ENCODE measurements around the gene ADCY9.

Gene ADCY9

GRCh38 chr16:3974751-3975150 is 141.5 kb downstream of the ADCY9 start:
- Histone ChIP-seq H3K4me2 (ENCODE audit: low read length, poor library complexity, severe bottlenecking) (no peak overlapping the region), H2BK15ac (ENCODE audit: low read depth, poor library complexity, severe bottlenecking) (no peak overlapping the region), H3K4me1 (ENCODE audit: control insufficient read depth, insufficient read depth, low read depth, low read length) (peaks cover 10% of the 10 kb centered on the region), H2AK5ac (ENCODE audit: low read length, severe bottlenecking) (no peak overlapping the region), H3K27ac (ENCODE audit: low read length, poor library complexity, severe bottlenecking) (no peak overlapping the region), H4K91ac (ENCODE audit: low read length) (no peak overlapping the region), H3K79me1 (replicated peaks; ENCODE audit: low read length, poor library complexity, severe bottlenecking) (no peaks in the 10 kb centered on the region), H3K23ac (ENCODE audit: low read length in 2 of 2) (no peak overlapping the region), H3K14ac (ENCODE audit: low read length in 2 of 2) (no peak overlapping the region), H4K8ac (ENCODE audit: low read length) (no peak overlapping the region), H2AFZ (ENCODE audit: low read depth, low read length) (no peak overlapping the region), H3K27me3 (ENCODE audit: control insufficient read depth in 1 of 2, insufficient read depth in 1 of 2, low read length in 2 of 2) (no peaks in the 10 kb centered on the region), H3K4ac (ENCODE audit: low read depth in 1 of 2, low read length in 2 of 2) (no peak overlapping the region), H2BK12ac (ENCODE audit: low read length in 2 of 2) (no peak overlapping the region), H3K9me3 (ENCODE audit: control insufficient read depth, low read length) (no peaks in the 10 kb centered on the region), H2BK120ac (ENCODE audit: low read depth, low read length) (no peak overlapping the region), H3K18ac (ENCODE audit: low read depth in 1 of 2, low read length in 2 of 2) (no peak overlapping the region), H3K4me3 (ENCODE audit: insufficient read depth in 1 of 2, low read depth in 1 of 2, low read length in 2 of 2) (no peak overlapping the region), H3K9ac (ENCODE audit: low read length) (no peak overlapping the region), H2BK5ac (ENCODE audit: low read depth, low read length, poor library complexity, severe bottlenecking) (no peak overlapping the region), H3K36me3 (ENCODE audit: control insufficient read depth in 1 of 2, insufficient read depth in 2 of 2, low read depth in 1 of 2, low read length in 2 of 2) (peaks cover 15 to 58% of the 10 kb centered on the region in 2 experiments)
- 92% methylated on average over 8 of the region's 8 CpGs for WGBS
- DNase-seq = no peak

- H3K9ac ChIP-seq (ENCODE audit: low read length) = no peak overlapping the region
- H2BK5ac ChIP-seq (ENCODE audit: low read depth, low read length, poor library complexity, severe bottlenecking) = no peak overlapping the region
- no peak overlapping the region for H2BK15ac ChIP-seq (ENCODE audit: low read depth, poor library complexity, severe bottlenecking)
- peak overlapping the region in 1 of 2 experiments; percentile 40 for H3K23ac ChIP-seq (ENCODE audit: low read length in 2 of 2)
- H4K91ac ChIP-seq (ENCODE audit: low read length) = no peak overlapping the region
- no peak overlapping the region for H2AFZ ChIP-seq (ENCODE audit: low read depth, low read length)
- no peak overlapping the region for H4K8ac ChIP-seq (ENCODE audit: low read length)
- no peak overlapping the region for H2AK5ac ChIP-seq (ENCODE audit: low read length, severe bottlenecking)
- H3K4ac ChIP-seq (ENCODE audit: low read depth in 1 of 2, low read length in 2 of 2) = no peak overlapping the region
- peak overlapping the region; percentile 18 to 48 for H3K18ac ChIP-seq (ENCODE audit: low read depth in 1 of 2, low read length in 2 of 2)
- DNase-seq = no peak
- peaks cover 8% of the 10 kb centered on the region for H3K4me1 ChIP-seq (ENCODE audit: control insufficient read depth, insufficient read depth, low read depth, low read length)
- no peak overlapping the region for H3K27ac ChIP-seq (ENCODE audit: low read length, poor library complexity, severe bottlenecking)
- H3K79me1 ChIP-seq (replicated peaks; ENCODE audit: low read length, poor library complexity, severe bottlenecking) = no peaks in the 10 kb centered on the region
- 72% methylated on average over 7 of the region's 8 CpGs for WGBS
- no peaks in the 10 kb centered on the region for H3K27me3 ChIP-seq (ENCODE audit: control insufficient read depth in 1 of 2, insufficient read depth in 1 of 2, low read length in 2 of 2)
- peak overlapping the region in 1 of 2 experiments; percentile 56 for H2BK12ac ChIP-seq (ENCODE audit: low read length in 2 of 2)
- no peak overlapping the region for H2BK120ac ChIP-seq (ENCODE audit: low read depth, low read length)
- H3K36me3 ChIP-seq (ENCODE audit: control insufficient read depth in 1 of 2, insufficient read depth in 2 of 2, low read depth in 1 of 2, low read length in 2 of 2) = peaks cover 3 to 33% of the 10 kb centered on the region in 2 experiments
- no peak overlapping the region for H3K4me2 ChIP-seq (ENCODE audit: low read length, poor library complexity, severe bottlenecking)
- no peak overlapping the region for H3K4me3 ChIP-seq (ENCODE audit: insufficient read depth in 1 of 2, low read depth in 1 of 2, low read length in 2 of 2)
- H3K9me3 ChIP-seq (ENCODE audit: control insufficient read depth, low read length) = no peaks in the 10 kb centered on the region
- no peak overlapping the region for H3K14ac ChIP-seq (ENCODE audit: low read length in 2 of 2)
Measured at GRCh38 chr16:3971706-3972105, 144.5 kb downstream of the ADCY9 start.

- no peak overlapping the region for H3K4me3 ChIP-seq (ENCODE audit: insufficient read depth in 1 of 2, low read depth in 1 of 2, low read length in 2 of 2)
- H3K23ac ChIP-seq (ENCODE audit: low read length in 2 of 2) = no peak overlapping the region
- H4K8ac ChIP-seq (ENCODE audit: low read length) = no peak overlapping the region
- no peaks in the 10 kb centered on the region for H3K27me3 ChIP-seq (ENCODE audit: control insufficient read depth in 1 of 2, insufficient read depth in 1 of 2, low read length in 2 of 2)
- H2BK120ac ChIP-seq (ENCODE audit: low read depth, low read length) = no peak overlapping the region
- H2AK5ac ChIP-seq (ENCODE audit: low read length, severe bottlenecking) = no peak overlapping the region
- H2BK12ac ChIP-seq (ENCODE audit: low read length in 2 of 2) = no peak overlapping the region
- H3K9me3 ChIP-seq (ENCODE audit: control insufficient read depth, low read length) = no peaks in the 10 kb centered on the region
- H2BK15ac ChIP-seq (ENCODE audit: low read depth, poor library complexity, severe bottlenecking) = no peak overlapping the region
- no peak overlapping the region for H2AFZ ChIP-seq (ENCODE audit: low read depth, low read length)
- H3K14ac ChIP-seq (ENCODE audit: low read length in 2 of 2) = no peak overlapping the region
- H3K4me2 ChIP-seq (ENCODE audit: low read length, poor library complexity, severe bottlenecking) = no peak overlapping the region
- no peak overlapping the region for H3K4ac ChIP-seq (ENCODE audit: low read depth in 1 of 2, low read length in 2 of 2)
- no peak overlapping the region for H2BK5ac ChIP-seq (ENCODE audit: low read depth, low read length, poor library complexity, severe bottlenecking)
- H3K79me1 ChIP-seq (replicated peaks; ENCODE audit: low read length, poor library complexity, severe bottlenecking) = no peaks in the 10 kb centered on the region
- no peak overlapping the region for H3K9ac ChIP-seq (ENCODE audit: low read length)
- DNase-seq = peak; percentile 92
- peaks cover 8 to 34% of the 10 kb centered on the region in 2 experiments for H3K36me3 ChIP-seq (ENCODE audit: control insufficient read depth in 1 of 2, insufficient read depth in 2 of 2, low read depth in 1 of 2, low read length in 2 of 2)
- peak overlapping the region in 1 of 2 experiments; percentile 15 for H3K18ac ChIP-seq (ENCODE audit: low read depth in 1 of 2, low read length in 2 of 2)
- H4K91ac ChIP-seq (ENCODE audit: low read length) = no peak overlapping the region
- no peak overlapping the region for H3K27ac ChIP-seq (ENCODE audit: low read length, poor library complexity, severe bottlenecking)
- peaks cover 8% of the 10 kb centered on the region for H3K4me1 ChIP-seq (ENCODE audit: control insufficient read depth, insufficient read depth, low read depth, low read length)
- WGBS = 41% methylated on average over 9 of the region's 9 CpGs
Measured at GRCh38 chr16:3971261-3971660, 145.0 kb downstream of the ADCY9 start.

- Histone ChIP-seq H2BK12ac (ENCODE audit: low read length in 2 of 2) (no peak overlapping the region), H3K79me1 (replicated peaks; ENCODE audit: low read length, poor library complexity, severe bottlenecking) (no peaks in the 10 kb centered on the region), H2BK5ac (ENCODE audit: low read depth, low read length, poor library complexity, severe bottlenecking) (no peak overlapping the region), H2BK120ac (ENCODE audit: low read depth, low read length) (no peak overlapping the region), H3K14ac (ENCODE audit: low read length in 2 of 2) (no peak overlapping the region), H2AK5ac (ENCODE audit: low read length, severe bottlenecking) (no peak overlapping the region), H3K27me3 (ENCODE audit: control insufficient read depth in 1 of 2, insufficient read depth in 1 of 2, low read length in 2 of 2) (no peaks in the 10 kb centered on the region), H2BK15ac (ENCODE audit: low read depth, poor library complexity, severe bottlenecking) (no peak overlapping the region), H4K91ac (ENCODE audit: low read length) (no peak overlapping the region), H3K36me3 (ENCODE audit: control insufficient read depth in 1 of 2, insufficient read depth in 2 of 2, low read depth in 1 of 2, low read length in 2 of 2) (peaks cover 19 to 36% of the 10 kb centered on the region in 2 experiments), H3K4me1 (ENCODE audit: control insufficient read depth, insufficient read depth, low read depth, low read length) (peaks cover 10% of the 10 kb centered on the region), H3K23ac (ENCODE audit: low read length in 2 of 2) (no peak overlapping the region), H4K8ac (ENCODE audit: low read length) (no peak overlapping the region), H2AFZ (ENCODE audit: low read depth, low read length) (no peak overlapping the region), H3K9ac (ENCODE audit: low read length) (no peak overlapping the region), H3K9me3 (ENCODE audit: control insufficient read depth, low read length) (no peaks in the 10 kb centered on the region), H3K18ac (ENCODE audit: low read depth in 1 of 2, low read length in 2 of 2) (no peak overlapping the region), H3K4me3 (ENCODE audit: insufficient read depth in 1 of 2, low read depth in 1 of 2, low read length in 2 of 2) (no peak overlapping the region), H3K4ac (ENCODE audit: low read depth in 1 of 2, low read length in 2 of 2) (no peak overlapping the region), H3K27ac (ENCODE audit: low read length, poor library complexity, severe bottlenecking) (no peak overlapping the region), H3K4me2 (ENCODE audit: low read length, poor library complexity, severe bottlenecking) (no peak overlapping the region)
- no peak for DNase-seq
- 99% methylated on average over 7 of the region's 8 CpGs for WGBS
Measured at GRCh38 chr16:3968551-3968950, 147.7 kb downstream of the ADCY9 start.
